WTC11 (cell line): Measurements from ENCODE around the gene OR2A14.
"Not testable (repeated sequence)": the region's sequence is repeated elsewhere in the genome, so short reads cannot be mapped to it uniquely, and the experiment has no call there.

Source experiments
- ATF3 ChIP-seq: sonication (generic); formaldehyde crosslinking; conservative IDR thresholded peaks from 2 replicates; pipeline ENCODE4 v1.8.1; 2022; ENCODE audit warnings: mild to moderate bottlenecking, missing genetic modification reagents
- CTCF ChIP-seq: fragments of 200-600 bp; IDR thresholded peaks from 2 replicates; pipeline ENCODE4 v1.8.0; 2022; ENCODE audit warnings: antibody characterized with exemption
- HMGXB4 ChIP-seq: sonication (generic); formaldehyde crosslinking; IDR thresholded peaks from 2 replicates; pipeline ENCODE4 v1.8.1; 2023; ENCODE audit warnings: mild to moderate bottlenecking, moderate library complexity, missing genetic modification reagents
- MLX ChIP-seq: sonication (generic); formaldehyde crosslinking; IDR thresholded peaks from 2 replicates; pipeline ENCODE4 v1.8.1; 2023; ENCODE audit warnings: mild to moderate bottlenecking, missing genetic modification reagents, moderate library complexity
- NFYB ChIP-seq: sonication (generic); formaldehyde crosslinking; conservative IDR thresholded peaks from 2 replicates; pipeline ENCODE4 v1.8.0; 2022; ENCODE audit warnings: low read depth, missing genetic modification reagents
- NR1H2 ChIP-seq: sonication (generic); formaldehyde crosslinking; IDR thresholded peaks from 2 replicates; pipeline ENCODE4 v1.9.0; 2021; ENCODE audit warnings: mild to moderate bottlenecking, moderate library complexity, missing genetic modification reagents
- SOX15 ChIP-seq: fragments of 250-450 bp; sonication (Bioruptor Pico); IDR thresholded peaks from 2 replicates; pipeline ENCODE4 v1.9.0; 2021; ENCODE audit warnings: mild to moderate bottlenecking
- ZBTB43 ChIP-seq: sonication (generic); formaldehyde crosslinking; IDR thresholded peaks from 2 replicates; pipeline ENCODE4 v1.8.1; 2023; ENCODE audit warnings: mild to moderate bottlenecking, missing genetic modification reagents
- ZNF416 ChIP-seq: fragments of 250-450 bp; sonication (Bioruptor Pico); IDR thresholded peaks from 2 replicates; pipeline ENCODE4 v1.9.0; 2021; ENCODE audit warnings: mild to moderate bottlenecking, inconsistent platforms

- TF ChIP-seq CTCF; ZNF416 (CRISPR knock-in tag); HMGXB4; ATF3 (CRISPR knock-in tag); NFYB; MLX; SOX15 (CRISPR knock-in tag); NR1H2 (CRISPR knock-in tag); ZBTB43 (CRISPR knock-in tag): not testable (repeated sequence)
These were observed 48.8 kb downstream of the OR2A14 start for GRCh38 chr7:144171594-144172350.
